MCF 10A (cell line): Measurements from ENCODE around the gene FAU. TPM values are rescaled to one million over a fixed set of nuclear protein-coding genes. Genes with fewer than 3 reads are reported as not detected.

Source experiments
- BruUV-seq: library from RNA; stranded (reverse); fragments of 400-500 nt; replicated peaks from 2 replicates; lab custom pipeline; 2021; lab: Mats Ljungman, UMichigan
- CTCF ChIA-PET: fragments of 300-600 bp; sonication (Branson Sonifier 250); formaldehyde crosslinking; extraction: SDS; loops from one replicate; lab custom pipeline; 2021; ENCODE audit warnings: antibody characterized with exemption, inconsistent platforms; lab: Yijun Ruan, JAX
- POLR2A ChIA-PET: fragments of 300-600, 350-650 bp; sonication (Branson Sonifier 250); formaldehyde crosslinking; extraction: SDS; loops from one replicate; lab custom pipeline; 2020; ENCODE audit warnings: antibody characterized with exemption, inconsistent platforms; lab: Yijun Ruan, JAX
- DNase-seq: peaks from one replicate; pipeline ENCODE4 v3.0.0-alpha.2; 2018; ENCODE audit not compliant: unreplicated experiment
- H3K27ac Mint-ChIP-seq: one replicate; pipeline ENCODE4 v1.8.0; 2022; ENCODE audit warnings: mild to moderate bottlenecking, low read depth, mixed read lengths; ENCODE audit not compliant: unreplicated experiment
- H3K27me3 Mint-ChIP-seq: one replicate; pipeline ENCODE4 v1.8.0; 2022; ENCODE audit warnings: mixed read lengths; ENCODE audit not compliant: insufficient read depth, unreplicated experiment
- H3K36me3 Mint-ChIP-seq: one replicate; pipeline ENCODE4 v1.8.0; 2022; ENCODE audit warnings: mild to moderate bottlenecking, moderate library complexity, mixed read lengths; ENCODE audit not compliant: insufficient read depth, unreplicated experiment
- H3K4me1 Mint-ChIP-seq: one replicate; pipeline ENCODE4 v1.8.0; 2022; ENCODE audit warnings: mixed read lengths; ENCODE audit not compliant: insufficient read depth, unreplicated experiment
- H3K4me3 Mint-ChIP-seq: one replicate; pipeline ENCODE4 v1.8.0; 2022; ENCODE audit warnings: mild to moderate bottlenecking, moderate library complexity, mixed read lengths; ENCODE audit not compliant: unreplicated experiment
- H3K9me3 Mint-ChIP-seq: one replicate; pipeline ENCODE4 v1.8.0; 2022; ENCODE audit warnings: mixed read lengths; ENCODE audit not compliant: unreplicated experiment
- CTCF ChIP-seq: fragments of 200-600 bp; IDR thresholded peaks from one replicate; pipeline ENCODE4 v1.8.0; 2022; ENCODE audit warnings: antibody characterized with exemption, mild to moderate bottlenecking; ENCODE audit not compliant: unreplicated experiment
- intact Hi-C: fragments of 100-400 bp; cut with micrococcal nuclease; formaldehyde crosslinking; loops from 2 replicates; pipeline ENCODE4 v1.14.1; 2022
- total RNA-seq: library from RNA; stranded (reverse); gene quantifications from 2 replicates; pipeline ENCODE4 v1.2.3, GENCODE V29; 2022

Gene FAU
- total RNA-seq, 1 experiment from 2014 or later, result 1,049 TPM

GRCh38 chr11:65096926-65097325 is 25.0 kb downstream of the FAU start:
- no peak for DNase-seq
- Mint-ChIP-seq H3K27ac (peak overlapping the region; percentile 89), H3K27me3 (no peaks in the 10 kb centered on the region), H3K4me3 (peak overlapping the region; percentile 80), H3K4me1 (peaks cover 10% of the 10 kb centered on the region), H3K36me3 (peaks cover 3% of the 10 kb centered on the region), H3K9me3 (no peaks in the 10 kb centered on the region)
- ChIA-PET POLR2A (interaction anchor here (0.6 to 5.0 kb wide), 26 partner anchors 11 to 325 kb away, joined by 3 to 63 read pairs (median 5); partner anchors contain the start of genes ARL2, CAPN1, CDC42BPG and CDCA5), CTCF (interaction anchor here (0.6 to 9.2 kb wide), 7 partner anchors 15 to 865 kb away, joined by 3 to 94 read pairs (median 3); partner anchors contain the start of gene TM7SF2)
- TSS peak; percentile 54 for BruUV-seq
- intact Hi-C loops, result no loop called here
- TF ChIP-seq CTCF, result no peak

DNA sequence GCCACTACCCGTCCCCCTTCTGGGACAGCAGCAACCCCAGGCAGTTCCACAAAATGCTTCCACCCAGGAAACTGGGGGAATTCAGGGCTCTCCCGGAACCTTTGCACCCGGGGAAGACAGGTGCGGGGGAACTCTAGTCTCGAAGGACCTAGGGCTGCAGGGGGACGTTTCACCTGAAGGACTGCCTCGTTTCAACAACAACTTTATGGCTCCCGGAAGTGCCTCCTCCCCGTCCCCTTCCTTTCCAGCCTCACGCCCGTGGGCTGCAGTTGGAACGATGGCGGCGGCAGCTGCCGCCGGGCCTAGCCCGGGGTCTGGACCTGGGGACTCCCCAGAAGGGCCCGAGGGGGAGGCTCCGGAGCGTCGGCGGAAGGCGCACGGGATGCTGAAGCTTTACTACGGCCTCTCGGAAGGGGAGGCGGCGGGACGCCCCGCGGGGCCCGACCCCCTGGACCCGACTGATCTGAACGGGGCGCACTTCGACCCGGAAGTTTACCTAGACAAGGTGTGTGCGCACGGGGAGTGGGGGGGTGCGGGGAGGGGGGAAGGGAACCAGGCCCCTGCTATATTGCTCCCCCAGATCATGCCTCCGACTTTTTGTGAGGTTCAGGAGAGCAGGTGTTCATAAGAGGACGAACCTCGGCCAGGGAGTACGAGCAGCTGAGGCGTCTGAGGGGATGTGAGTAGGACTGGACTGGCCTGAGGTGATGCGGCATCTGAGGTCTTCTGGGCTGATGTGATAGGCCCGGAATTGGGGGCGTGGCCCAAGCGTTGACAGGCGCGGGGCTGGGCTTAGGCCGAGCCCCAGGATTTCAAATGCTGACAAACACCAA is 25.7 kb downstream of the FAU start, which contains the start of gene VPS51:
TSS of gene VPS51 (plus strand) at position 241 of the 833 bp plus-strand sequence. CDS start at position 278, 37 bp downstream.
- Mint-ChIP-seq H3K9me3 (no peaks in the 10 kb centered on the region), H3K36me3 (no peaks in the 10 kb centered on the region), H3K4me3 (peak within 1 kb of the TSS; percentile 80), H3K27ac (peak within 1 kb of the TSS; percentile 89), H3K4me1 (peaks cover 10% of the 10 kb centered on the region), H3K27me3 (no peaks in the 10 kb centered on the region)
- ChIA-PET POLR2A (interaction anchor here (0.6 to 5.0 kb wide), 26 partner anchors 10 to 325 kb away, joined by 3 to 63 read pairs (median 5); partner anchors contain the start of genes ARL2, CAPN1, CDC42BPG and CDCA5), CTCF (interaction anchor here (0.5 to 9.2 kb wide), 7 partner anchors 16 to 320 kb away, joined by 3 to 94 read pairs (median 3); partner anchors contain the start of genes SF1 and TM7SF2)
- TF ChIP-seq CTCF, result no peak
- BruUV-seq, result TSS peak; percentile 84
- intact Hi-C loops, result no loop called here
- DNase-seq, result peak; percentile 88

DNA sequence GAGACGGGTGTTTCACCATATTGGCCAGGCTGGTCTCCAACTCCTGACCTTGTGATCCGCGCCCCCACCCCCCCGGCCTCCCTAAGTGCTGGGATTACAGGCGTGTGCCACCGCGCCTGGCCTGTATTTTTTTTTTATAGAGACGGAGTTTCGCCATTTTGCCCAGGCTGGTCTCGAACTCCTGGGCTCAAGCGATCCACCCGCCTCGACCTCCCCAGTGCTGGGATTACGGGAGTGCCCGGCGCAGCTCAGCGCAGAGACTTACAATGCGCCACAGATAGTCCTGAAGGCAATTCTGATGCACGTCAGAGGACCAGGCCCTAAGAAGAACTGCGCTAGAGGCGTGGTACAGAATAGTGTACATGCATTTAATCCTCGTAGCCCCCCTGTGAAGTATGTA is 26.5 kb downstream of the FAU start:
- Mint-ChIP-seq H3K36me3 (no peaks in the 10 kb centered on the region), H3K27me3 (no peaks in the 10 kb centered on the region), H3K4me3 (peak overlapping the region; percentile 80), H3K9me3 (no peaks in the 10 kb centered on the region), H3K4me1 (peaks cover 10% of the 10 kb centered on the region), H3K27ac (peak overlapping the region; percentile 89)
- BruUV-seq, result no TSS peak
- ChIA-PET POLR2A (interaction anchor here (1.0 to 3.4 kb wide), 8 partner anchors 10 to 252 kb away, joined by 3 to 28 read pairs (median 6); partner anchors contain the start of genes ARL2, CDC42BPG, FAU and MRPL49), CTCF (interaction anchor here (0.7 to 9.2 kb wide), 4 partner anchors 17 to 325 kb away, joined by 3 to 94 read pairs (median 4); partner anchors contain the start of gene TM7SF2)
- no peak for DNase-seq
- no peak for TF ChIP-seq CTCF
- intact Hi-C loops, result no loop called here

DNA sequence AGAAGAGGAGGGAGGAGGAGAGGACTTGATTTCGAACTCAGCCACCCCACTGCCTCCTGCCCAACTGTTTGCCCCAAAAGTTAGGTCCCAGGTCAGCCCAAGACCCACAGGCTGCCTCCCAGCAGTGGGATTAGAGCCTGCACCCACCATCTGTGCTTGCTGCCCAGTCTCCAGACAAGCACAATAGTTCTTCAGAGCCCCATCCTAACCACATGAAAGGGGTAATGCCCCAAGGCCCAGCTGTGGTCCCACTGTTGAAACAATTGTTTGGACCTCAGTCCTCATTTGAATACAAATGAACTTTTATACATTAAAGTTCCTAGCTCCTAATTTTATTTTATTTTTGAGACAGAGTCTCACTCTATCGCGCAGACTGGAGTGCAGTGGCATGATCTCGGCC is 31.3 kb downstream of the FAU start:
- Mint-ChIP-seq H3K4me3 (no peak overlapping the region), H3K27ac (no peak overlapping the region), H3K36me3 (peaks cover 23% of the 10 kb centered on the region), H3K9me3 (no peaks in the 10 kb centered on the region), H3K27me3 (no peaks in the 10 kb centered on the region), H3K4me1 (peaks cover 4% of the 10 kb centered on the region)
- no peak for DNase-seq
- ChIA-PET POLR2A (interaction anchor here (0.7 to 1.3 kb wide), 3 partner anchors 22 to 44 kb away, joined by 3 read pairs; no protein-coding TSS in a partner anchor), CTCF (interaction anchor here (0.6 to 0.9 kb wide), 5 partner anchors 68 to 236 kb away, joined by 3 to 6 read pairs (median 4); partner anchors contain the start of genes ARL2 and PPP2R5B)
- no peak for TF ChIP-seq CTCF
- intact Hi-C loops, result no loop called here
- no TSS peak for BruUV-seq
